Testis (tissue), 2 donors: Measurements from ENCODE around the gene PLEKHA7.

ENCODE experiments used
- POLR2A ChIP-seq: fragments of 450-650 bp; IDR thresholded peaks from one replicate; pipeline ENCODE4 v1.6.1; 2017; ENCODE audit warnings: antibody characterized with exemption, mild to moderate bottlenecking, moderate library complexity
- TF ChIP-seq, protein P1 (sequence below), 3 experiments: fragments of 450-650 bp in 2 of 3; fragments of 200-600 bp in 1 of 3; sonication (generic) in 1 of 3; IDR thresholded peaks; one replicate each; pipeline ENCODE4 v1.5.1; 2016 to 2019; ENCODE audit warnings: antibody characterized with exemption in 3 of 3, mild to moderate bottlenecking in 2 of 3, moderate library complexity in 1 of 3

- TF ChIP-seq, protein P1, sequence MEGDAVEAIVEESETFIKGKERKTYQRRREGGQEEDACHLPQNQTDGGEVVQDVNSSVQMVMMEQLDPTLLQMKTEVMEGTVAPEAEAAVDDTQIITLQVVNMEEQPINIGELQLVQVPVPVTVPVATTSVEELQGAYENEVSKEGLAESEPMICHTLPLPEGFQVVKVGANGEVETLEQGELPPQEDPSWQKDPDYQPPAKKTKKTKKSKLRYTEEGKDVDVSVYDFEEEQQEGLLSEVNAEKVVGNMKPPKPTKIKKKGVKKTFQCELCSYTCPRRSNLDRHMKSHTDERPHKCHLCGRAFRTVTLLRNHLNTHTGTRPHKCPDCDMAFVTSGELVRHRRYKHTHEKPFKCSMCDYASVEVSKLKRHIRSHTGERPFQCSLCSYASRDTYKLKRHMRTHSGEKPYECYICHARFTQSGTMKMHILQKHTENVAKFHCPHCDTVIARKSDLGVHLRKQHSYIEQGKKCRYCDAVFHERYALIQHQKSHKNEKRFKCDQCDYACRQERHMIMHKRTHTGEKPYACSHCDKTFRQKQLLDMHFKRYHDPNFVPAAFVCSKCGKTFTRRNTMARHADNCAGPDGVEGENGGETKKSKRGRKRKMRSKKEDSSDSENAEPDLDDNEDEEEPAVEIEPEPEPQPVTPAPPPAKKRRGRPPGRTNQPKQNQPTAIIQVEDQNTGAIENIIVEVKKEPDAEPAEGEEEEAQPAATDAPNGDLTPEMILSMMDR (IDR thresholded peaks at IDR 0.05), result no peak
- no peak for TF ChIP-seq POLR2A
Measured at GRCh38 chr11:17021511-17021910, 7.3 kb upstream of the PLEKHA7 start.
